Mesothelial cell of epicardium (in vitro differentiated cells): ENCODE data around the gene TBC1D14. TPM values are rescaled to one million over a fixed set of nuclear protein-coding genes. Genes with fewer than 3 reads are reported as not detected.

ENCODE experiments used
- DNase-seq, 2 experiments: peaks; one replicate each; pipeline ENCODE4 v3.0.0; 2021; ENCODE audit warnings: low spot score in 2 of 2; ENCODE audit not compliant: unreplicated experiment in 2 of 2
- H3K27ac Mint-ChIP-seq: 2 replicates; pipeline ENCODE4 v1.8.0; 2021; ENCODE audit warnings: mixed read lengths
- H3K27me3 Mint-ChIP-seq: 2 replicates; pipeline ENCODE4 v1.8.0; 2021; ENCODE audit warnings: low read depth, mixed read lengths
- H3K36me3 Mint-ChIP-seq: 2 replicates; pipeline ENCODE4 v1.8.0; 2021; ENCODE audit warnings: mixed read lengths
- H3K4me1 Mint-ChIP-seq: 2 replicates; pipeline ENCODE4 v1.8.0; 2021; ENCODE audit warnings: mixed read lengths
- H3K4me3 Mint-ChIP-seq: 2 replicates; pipeline ENCODE4 v1.8.0; 2021; ENCODE audit warnings: mild to moderate bottlenecking, moderate library complexity, mixed read lengths
- H3K9me3 Mint-ChIP-seq: 2 replicates; pipeline ENCODE4 v1.8.0; 2021; ENCODE audit warnings: mixed read lengths
- total RNA-seq: library from RNA; stranded (reverse); gene quantifications from 3 replicates; pipeline ENCODE4 v1.2.1, GENCODE V29; 2021
- TF ChIP-seq, protein P1 (sequence below): fragments of 200-600 bp; sonication (generic); IDR thresholded peaks from one replicate; pipeline ENCODE4 v1.5.0; 2021; ENCODE audit warnings: antibody characterized with exemption; ENCODE audit not compliant: unreplicated experiment

The TBC1D14 gene
- total RNA-seq, 1 donor from 2014 or later, result 54.5 TPM

DNA sequence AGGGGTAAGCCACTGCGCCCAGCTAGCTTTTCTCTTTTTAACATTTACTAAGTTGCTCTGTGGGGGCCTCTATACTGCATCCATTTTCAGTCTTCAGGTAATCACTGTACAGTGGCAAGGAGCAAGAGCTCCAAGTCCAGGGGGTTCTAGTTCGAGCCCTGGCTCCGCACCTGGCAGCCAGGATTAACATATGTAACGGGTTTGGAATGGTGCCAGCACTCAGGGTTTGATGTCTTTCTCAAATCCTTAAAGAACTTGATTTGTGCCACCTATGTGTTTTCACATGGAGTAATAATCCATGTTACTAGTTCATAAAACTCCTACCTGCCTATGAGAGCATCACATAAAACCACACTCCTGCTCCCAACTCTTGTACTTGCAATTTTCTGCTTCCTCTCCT, 153.7 kb downstream of the TBC1D14 start:
- no peaks in the 10 kb centered on the region for H3K27me3 Mint-ChIP-seq
- no peak overlapping the region for H3K27ac Mint-ChIP-seq
- H3K36me3 Mint-ChIP-seq, result peaks cover 28% of the 10 kb centered on the region
- peaks cover 15% of the 10 kb centered on the region for H3K4me1 Mint-ChIP-seq
- no peak overlapping the region for H3K4me3 Mint-ChIP-seq
- DNase-seq, result no peak
- TF ChIP-seq, protein P1, sequence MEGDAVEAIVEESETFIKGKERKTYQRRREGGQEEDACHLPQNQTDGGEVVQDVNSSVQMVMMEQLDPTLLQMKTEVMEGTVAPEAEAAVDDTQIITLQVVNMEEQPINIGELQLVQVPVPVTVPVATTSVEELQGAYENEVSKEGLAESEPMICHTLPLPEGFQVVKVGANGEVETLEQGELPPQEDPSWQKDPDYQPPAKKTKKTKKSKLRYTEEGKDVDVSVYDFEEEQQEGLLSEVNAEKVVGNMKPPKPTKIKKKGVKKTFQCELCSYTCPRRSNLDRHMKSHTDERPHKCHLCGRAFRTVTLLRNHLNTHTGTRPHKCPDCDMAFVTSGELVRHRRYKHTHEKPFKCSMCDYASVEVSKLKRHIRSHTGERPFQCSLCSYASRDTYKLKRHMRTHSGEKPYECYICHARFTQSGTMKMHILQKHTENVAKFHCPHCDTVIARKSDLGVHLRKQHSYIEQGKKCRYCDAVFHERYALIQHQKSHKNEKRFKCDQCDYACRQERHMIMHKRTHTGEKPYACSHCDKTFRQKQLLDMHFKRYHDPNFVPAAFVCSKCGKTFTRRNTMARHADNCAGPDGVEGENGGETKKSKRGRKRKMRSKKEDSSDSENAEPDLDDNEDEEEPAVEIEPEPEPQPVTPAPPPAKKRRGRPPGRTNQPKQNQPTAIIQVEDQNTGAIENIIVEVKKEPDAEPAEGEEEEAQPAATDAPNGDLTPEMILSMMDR, result no peak
- H3K9me3 Mint-ChIP-seq, result no peaks in the 10 kb centered on the region

DNA sequence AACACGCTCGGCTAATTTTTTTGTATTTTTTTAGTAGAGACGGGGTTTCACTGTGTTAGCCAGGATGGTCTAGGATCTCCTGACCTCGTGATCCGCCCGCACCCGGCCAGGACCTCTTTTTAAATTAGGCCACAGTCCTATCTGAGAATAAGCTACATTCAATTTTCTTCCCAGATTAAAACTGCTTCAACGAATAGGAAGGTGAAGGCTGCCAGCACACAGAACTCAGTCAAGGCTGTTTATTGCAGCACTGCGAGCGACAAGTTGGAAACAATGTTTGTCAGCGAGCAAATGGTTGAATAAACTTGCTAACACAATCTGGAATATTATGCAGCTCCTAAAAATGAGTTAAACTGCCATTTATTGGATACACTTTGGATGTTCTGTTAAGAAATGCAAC, 156.4 kb downstream of the TBC1D14 start:
- no peak overlapping the region for H3K27ac Mint-ChIP-seq

DNA sequence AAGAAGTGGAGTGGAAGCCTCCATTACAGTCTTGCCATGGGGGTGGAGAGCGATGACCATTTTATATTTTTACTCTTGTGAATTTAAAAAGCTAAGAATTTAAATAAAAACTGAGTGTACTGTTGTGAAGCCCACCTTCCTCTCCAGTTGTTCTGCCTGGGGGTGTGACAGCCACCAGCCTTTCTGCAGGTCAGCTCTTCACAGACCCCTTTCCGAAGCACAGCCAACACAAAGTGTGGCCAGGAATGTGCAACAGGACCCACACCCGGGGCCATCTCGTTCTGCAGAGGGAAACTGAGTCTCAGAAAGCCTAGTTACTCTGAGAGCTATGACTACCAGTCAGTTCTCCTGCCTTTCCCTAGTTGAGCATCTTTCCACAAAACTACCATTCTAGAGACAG, 156.9 kb downstream of the TBC1D14 start:
- no peaks in the 10 kb centered on the region for H3K9me3 Mint-ChIP-seq
- TF ChIP-seq, protein P1, result no peak
- no peak for DNase-seq
- H3K36me3 Mint-ChIP-seq, result peaks cover 21% of the 10 kb centered on the region
- H3K27ac Mint-ChIP-seq, result no peak overlapping the region
- H3K27me3 Mint-ChIP-seq, result peaks cover 4% of the 10 kb centered on the region
- peaks cover 27% of the 10 kb centered on the region for H3K4me1 Mint-ChIP-seq
- peak overlapping the region; percentile 88 for H3K4me3 Mint-ChIP-seq

More for the DNA sequence above, 156.4 kb downstream of the TBC1D14 start:
- no peak for DNase-seq
- Mint-ChIP-seq H3K27me3 (peaks cover 4% of the 10 kb centered on the region), H3K9me3 (no peaks in the 10 kb centered on the region), H3K4me1 (peaks cover 27% of the 10 kb centered on the region), H3K4me3 (peak overlapping the region; percentile 88), H3K36me3 (peaks cover 25% of the 10 kb centered on the region)
- TF ChIP-seq, protein P1, result no peak

DNA sequence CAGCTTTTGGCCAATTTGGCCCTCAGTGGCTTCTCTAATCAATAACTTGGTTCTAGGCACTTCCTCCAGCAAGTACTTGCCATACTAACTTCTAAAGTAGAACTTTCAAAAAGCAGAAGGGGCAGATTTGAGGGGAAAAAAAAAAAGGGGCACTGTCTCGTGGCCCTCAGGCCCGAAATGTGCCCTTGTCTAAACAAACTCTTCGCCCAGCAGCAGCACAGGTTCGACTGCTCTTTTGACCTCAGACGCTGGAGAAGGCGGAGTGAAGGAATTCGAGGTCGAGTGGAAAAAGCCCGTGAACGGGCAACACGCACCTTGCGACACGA, 157.5 kb downstream of the TBC1D14 start:
- H3K4me1 Mint-ChIP-seq, result peaks cover 27% of the 10 kb centered on the region
- peak overlapping the region; percentile 88 for H3K4me3 Mint-ChIP-seq
- peaks cover 17% of the 10 kb centered on the region for H3K36me3 Mint-ChIP-seq
- no peaks in the 10 kb centered on the region for H3K9me3 Mint-ChIP-seq
- H3K27ac Mint-ChIP-seq, result peak overlapping the region; percentile 80
- peaks cover 9% of the 10 kb centered on the region for H3K27me3 Mint-ChIP-seq
- TF ChIP-seq, protein P1, result no peak
- DNase-seq, result no peak

DNA sequence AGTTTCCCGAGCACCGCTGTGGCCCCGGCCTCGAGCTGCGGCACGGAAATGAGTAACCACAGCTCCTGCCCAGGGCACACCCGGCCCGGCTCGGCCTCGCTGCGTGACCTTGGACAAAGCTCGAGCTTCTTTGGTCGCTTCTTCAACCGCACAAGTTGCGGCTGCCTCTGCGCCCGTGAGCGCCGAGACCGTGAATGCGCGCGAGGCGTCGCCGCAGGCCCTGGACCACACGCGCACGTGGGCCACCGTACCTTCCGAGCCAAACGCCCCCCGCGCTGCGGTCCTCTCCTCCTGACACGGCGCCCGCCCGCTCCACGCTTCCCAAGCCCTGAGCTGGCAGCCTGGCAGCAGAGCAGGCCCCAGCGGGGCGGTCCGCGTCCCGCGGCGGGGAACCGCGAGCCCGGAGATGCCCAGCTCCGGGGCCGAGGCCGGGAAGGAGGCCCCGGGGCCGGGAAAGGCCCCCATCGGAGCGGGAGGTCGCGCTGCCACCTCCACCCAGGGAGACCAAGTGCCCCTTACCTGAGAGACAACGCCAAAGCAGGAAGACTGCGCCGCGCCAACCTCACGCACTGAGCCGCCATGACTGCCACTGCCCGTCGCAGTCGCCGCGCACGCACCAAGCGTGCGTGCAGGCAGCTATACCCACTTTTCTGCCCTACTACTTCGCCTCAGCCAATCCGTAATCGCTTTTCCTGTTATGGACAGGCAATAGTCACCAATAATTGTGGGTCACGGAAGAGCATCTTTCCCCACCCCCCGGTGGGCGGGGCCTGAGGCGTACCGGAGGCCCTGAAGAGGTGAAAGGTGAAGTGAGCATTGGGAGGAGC, 158.0 kb downstream of the TBC1D14 start, which contains the start of gene GRPEL1:
GRPEL1 (minus strand) TSS at position 613 of the 827 bp plus-strand sequence; CDS start at position 581, 32 bp downstream.
- TF ChIP-seq, protein P1, result no peak
- peak; percentile 99 for DNase-seq
- H3K27me3 Mint-ChIP-seq, result peaks cover 14% of the 10 kb centered on the region
- H3K36me3 Mint-ChIP-seq, result peaks cover 15% of the 10 kb centered on the region
- peaks cover 27% of the 10 kb centered on the region for H3K4me1 Mint-ChIP-seq
- H3K4me3 Mint-ChIP-seq, result peak within 1 kb of the TSS; percentile 88
- peak within 1 kb of the TSS; percentile 97 for H3K27ac Mint-ChIP-seq
- H3K9me3 Mint-ChIP-seq, result no peaks in the 10 kb centered on the region
